NT2/D1 (cell line): ENCODE measurements around the gene BUD23.

Source experiments
- YY1 ChIP-seq: IDR thresholded peaks from 2 replicates; pipeline ENCODE4 v1.6.1; 2011; ENCODE audit not compliant: insufficient read length, insufficient read depth
- ZNF274 ChIP-seq: IDR thresholded peaks from 2 replicates; pipeline ENCODE4 v1.6.1; 2011; ENCODE audit warnings: mild to moderate bottlenecking, low read depth, low read length

- TF ChIP-seq YY1 = no peak
- no peak for TF ChIP-seq ZNF274
These were observed 14.1 kb upstream of the BUD23 start for GRCh38 chr7:73669288-73669701.
